SW 1271 (cell line): Measurements from ENCODE around the gene OR9G1.
A peak's percentile ranks its signal among the peaks of the same experiment; 100 is the strongest.
"Not testable (repeated sequence)": the region's sequence is repeated elsewhere in the genome, so short reads cannot be mapped to it uniquely, and the experiment has no call there.

Experiments used
- DNase-seq, 2 experiments: peaks; one replicate each; lab custom pipeline; 2025; lab: John Stamatoyannopoulos, UW

Gene OR9G1, protein sequence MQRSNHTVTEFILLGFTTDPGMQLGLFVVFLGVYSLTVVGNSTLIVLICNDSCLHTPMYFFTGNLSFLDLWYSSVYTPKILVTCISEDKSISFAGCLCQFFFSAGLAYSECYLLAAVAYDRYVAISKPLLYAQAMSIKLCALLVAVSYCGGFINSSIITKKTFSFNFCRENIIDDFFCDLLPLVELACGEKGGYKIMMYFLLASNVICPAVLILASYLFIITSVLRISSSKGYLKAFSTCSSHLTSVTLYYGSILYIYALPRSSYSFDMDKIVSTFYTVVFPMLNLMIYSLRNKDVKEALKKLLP

GRCh38 chr11:56698795-56699194 lies at the start of gene OR9G1:
OR9G1 (plus strand) TSS chr11:56699095; CDS start chr11:56700388, 1,293 bp downstream.
- DNase-seq, result no peak

- no peak for DNase-seq
Measured at GRCh38 chr11:56659755-56660154, 39.1 kb upstream of the OR9G1 start.

GRCh38 chr11:56663386-56663785 lies 35.5 kb upstream of the OR9G1 start, which contains the start of gene OR5AR1:
OR5AR1 (plus strand) TSS chr11:56663686; CDS start chr11:56663686, 0 bp downstream.
- DNase-seq, result no peak

GRCh38 chr11:56670984-56671383 lies 27.9 kb upstream of the OR9G1 start:
- no peak for DNase-seq

GRCh38 chr11:56688554-56689100 lies 10.3 kb upstream of the OR9G1 start:
- DNase-seq, result no peak

- not testable (repeated sequence) for DNase-seq
Measured at GRCh38 chr11:56691179-56691578, 7.7 kb upstream of the OR9G1 start.

GRCh38 chr11:56693428-56693827 lies 5.5 kb upstream of the OR9G1 start:
- no peak for DNase-seq

- DNase-seq, result peak; percentile 18 to 50
Measured at GRCh38 chr11:56700242-56700913, 1.5 kb downstream of the OR9G1 start.

DNA sequence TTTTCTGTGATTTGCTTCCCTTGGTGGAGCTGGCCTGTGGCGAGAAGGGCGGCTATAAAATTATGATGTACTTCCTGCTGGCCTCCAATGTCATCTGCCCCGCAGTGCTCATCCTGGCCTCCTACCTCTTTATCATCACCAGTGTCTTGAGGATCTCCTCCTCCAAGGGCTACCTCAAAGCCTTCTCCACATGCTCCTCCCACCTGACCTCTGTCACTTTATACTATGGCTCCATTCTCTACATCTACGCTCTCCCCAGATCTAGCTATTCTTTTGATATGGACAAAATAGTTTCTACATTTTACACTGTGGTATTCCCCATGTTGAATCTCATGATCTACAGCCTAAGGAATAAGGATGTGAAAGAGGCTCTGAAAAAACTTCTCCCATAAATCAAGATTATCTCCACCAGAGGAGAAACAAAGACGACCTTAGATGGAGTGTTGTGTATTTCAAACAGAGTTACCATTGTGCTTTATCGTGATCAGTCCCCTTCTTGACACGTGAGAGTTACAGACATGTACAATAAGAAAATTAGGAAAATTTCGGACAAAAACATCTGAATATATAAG lies 2.1 kb downstream of the OR9G1 start:
- no peak for DNase-seq

DNA sequence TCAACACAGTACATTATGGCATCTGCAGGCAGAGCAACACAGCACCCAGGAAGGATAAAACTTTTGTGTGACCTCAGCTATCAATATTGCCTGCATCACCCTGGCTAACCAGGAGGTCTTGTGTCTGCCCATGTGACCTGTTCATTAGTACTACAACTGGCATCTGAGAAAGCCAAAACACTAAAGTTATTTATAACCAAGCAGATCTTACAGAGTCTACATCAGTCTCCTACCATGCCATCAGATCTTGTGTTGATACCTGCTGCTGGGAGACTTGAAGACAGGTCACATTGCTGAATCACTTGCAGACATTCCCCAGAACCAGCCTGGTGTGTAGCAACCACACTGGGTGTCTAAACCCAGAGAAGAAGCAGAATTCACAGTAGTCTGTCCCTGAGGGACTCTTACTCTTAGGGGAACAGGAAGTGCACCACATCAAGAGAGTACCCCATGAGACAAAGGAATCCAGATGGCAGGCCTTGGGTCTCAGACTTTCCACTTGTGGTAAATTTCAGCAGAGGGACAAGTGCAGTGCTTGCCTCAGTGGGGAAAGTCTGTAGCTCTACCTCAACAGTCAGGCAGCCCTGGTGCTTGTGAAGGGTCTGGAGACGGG lies 7.0 kb downstream of the OR9G1 start:
- no peak for DNase-seq

DNA sequence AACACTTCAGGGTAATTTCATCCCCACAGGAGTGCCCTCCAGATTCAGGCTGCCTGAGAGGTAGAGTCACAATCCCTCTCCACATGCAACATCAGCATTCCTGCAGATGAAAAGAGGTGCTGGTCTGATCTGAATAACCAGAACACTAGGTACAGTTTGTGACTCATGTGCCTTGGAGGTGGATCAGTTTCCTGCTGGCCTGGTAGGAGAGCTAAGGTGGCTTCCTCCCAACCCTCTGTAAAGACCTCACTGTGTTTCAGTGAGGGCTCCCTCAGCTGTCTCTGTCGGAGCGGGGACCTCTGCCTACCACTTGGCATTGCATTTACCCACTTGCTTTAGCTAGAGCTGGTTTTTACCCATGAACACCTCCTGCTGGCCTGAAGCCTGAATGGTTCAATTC lies 7.6 kb downstream of the OR9G1 start:
- no peak for DNase-seq

- no peak for DNase-seq
Measured at GRCh38 chr11:56714206-56714605, 15.3 kb downstream of the OR9G1 start.

DNA sequence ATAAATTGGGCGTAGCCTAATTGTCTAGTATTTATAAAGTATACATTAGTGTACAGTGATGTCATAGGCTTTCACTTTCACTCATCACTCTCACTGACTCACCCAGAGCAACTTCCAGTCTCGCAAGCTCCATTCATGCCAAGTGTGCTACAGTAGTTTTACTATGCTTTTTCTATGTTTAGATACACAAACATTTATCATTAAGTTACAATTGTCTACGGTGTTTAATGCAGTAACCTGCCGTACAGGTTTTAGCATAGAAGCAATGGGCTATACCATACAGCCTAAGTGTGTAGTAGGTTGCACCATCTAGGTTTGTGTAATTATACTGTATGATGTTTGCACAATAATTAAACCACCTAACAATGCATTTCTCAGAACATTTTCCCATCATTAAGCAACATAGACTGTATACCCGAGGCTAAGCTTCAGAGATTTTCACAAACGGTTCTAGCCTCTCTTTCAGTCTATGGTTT lies 17.5 kb downstream of the OR9G1 start:
- no peak for DNase-seq

DNA sequence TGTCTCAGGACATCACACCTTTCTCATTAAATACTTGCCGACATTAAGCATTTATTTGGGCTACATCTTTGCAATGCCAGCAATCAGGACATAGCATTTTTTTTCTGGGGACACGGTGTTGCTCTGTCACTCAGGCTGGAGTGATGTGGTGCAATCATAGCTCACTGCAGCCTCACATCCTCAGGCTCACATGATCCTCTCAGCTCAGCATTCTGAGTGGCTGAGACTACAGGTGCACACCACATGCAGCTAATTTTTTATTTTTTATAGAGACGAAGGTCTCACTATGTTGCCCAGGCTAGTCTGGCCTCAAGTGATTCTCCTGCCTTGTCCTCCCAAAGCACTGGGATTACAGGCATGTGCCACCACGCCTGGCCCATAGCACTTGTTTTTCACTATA lies 21.6 kb downstream of the OR9G1 start:
- DNase-seq, result no peak

DNA sequence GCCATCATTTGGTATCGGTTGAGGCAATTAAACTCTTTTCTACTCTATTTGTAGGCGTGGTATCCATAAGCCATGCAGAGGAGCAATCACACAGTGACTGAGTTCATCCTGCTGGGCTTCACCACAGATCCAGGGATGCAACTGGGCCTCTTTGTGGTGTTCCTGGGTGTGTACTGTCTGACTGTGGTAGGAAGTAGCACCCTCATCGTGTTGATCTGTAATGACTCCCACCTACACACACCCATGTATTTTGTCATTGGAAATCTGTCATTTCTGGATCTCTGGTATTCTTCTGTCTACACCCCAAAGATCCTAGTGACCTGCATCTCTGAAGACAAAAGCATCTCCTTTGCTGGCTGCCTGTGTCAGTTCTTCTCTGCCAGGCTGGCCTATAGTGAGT lies 41.2 kb downstream of the OR9G1 start:
- DNase-seq, result no peak

DNA sequence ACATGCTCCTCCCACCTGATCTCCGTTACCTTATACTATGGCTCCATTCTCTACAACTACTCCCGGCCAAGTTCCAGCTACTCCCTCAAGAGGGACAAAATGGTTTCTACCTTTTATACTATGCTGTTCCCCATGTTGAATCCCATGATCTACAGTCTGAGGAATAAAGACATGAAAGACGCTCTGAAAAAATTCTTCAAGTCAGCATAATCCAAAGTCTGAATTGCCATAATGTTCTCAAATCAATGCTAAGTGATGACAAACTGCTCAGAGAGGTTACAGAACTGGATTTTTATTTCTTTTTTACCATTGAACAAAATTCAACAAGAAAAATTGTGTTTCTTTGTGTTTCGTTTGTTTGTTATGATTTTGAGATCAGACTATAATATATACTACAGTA lies 42.0 kb downstream of the OR9G1 start:
- no peak for DNase-seq

DNA sequence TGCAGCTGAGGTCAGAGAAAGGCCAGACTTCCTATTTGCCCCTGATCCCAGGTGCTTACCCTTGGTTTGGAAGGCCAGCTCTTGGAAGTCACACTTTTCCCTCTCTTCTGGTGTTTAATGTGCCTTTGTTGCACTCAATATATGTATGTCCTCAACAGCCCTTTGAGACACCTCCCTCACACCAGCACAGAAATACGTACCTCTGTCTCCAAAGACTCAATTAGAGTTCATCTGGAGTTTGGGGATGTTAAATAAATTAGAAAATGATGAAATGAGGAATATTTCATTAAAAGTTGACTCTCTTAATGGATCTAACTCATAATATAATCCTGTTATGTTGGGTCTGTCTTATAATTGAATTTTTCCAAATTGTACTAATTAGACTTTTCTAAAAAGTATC lies 49.7 kb downstream of the OR9G1 start, which contains the start of gene OR9G4:
OR9G4 (minus strand) TSS at position 101 of the 400 bp plus-strand sequence. CDS start 4,931 bp downstream, outside the sequence.
- no peak for DNase-seq

DNA sequence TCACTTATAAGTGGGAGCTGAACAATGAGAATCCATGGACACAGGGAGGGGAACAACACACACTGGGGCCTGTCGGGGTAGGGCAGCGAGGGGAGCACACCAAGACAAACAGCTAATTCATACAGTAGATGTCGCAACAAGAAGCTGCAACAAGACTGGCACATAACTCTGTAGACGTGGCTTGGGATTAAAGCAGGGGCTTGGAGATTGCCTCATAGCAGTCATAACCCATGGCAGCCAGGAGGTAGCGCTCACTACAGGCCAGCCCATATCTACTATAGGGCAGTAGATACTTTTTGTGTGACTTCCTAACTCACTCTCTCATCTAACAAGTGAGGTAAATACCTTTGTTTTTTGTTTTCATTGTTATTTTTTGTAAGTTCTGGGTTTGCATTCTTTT lies 51.3 kb downstream of the OR9G1 start:
- no peak for DNase-seq

- no peak for DNase-seq
Measured at GRCh38 chr11:56751480-56751879, 52.6 kb downstream of the OR9G1 start.
